ENCODE results near the gene CREBL2.

- TF ChIP-seq POLR2A (IDR thresholded peaks at IDR 0.05): no peak
- no peak for TF ChIP-seq CTCF (IDR thresholded peaks at IDR 0.05)
- no peak for TF ChIP-seq EP300 (IDR thresholded peaks at IDR 0.05)
Observed at GRCh38 chr12:12592930-12593329, 18.7 kb upstream of the CREBL2 start.
